NCI-H1694 treated with DMSO at 0.1 percent for 48 hours (cell line): ENCODE results near the gene TCF7.

Experiments
- DNase-seq: peaks from one replicate; lab custom pipeline; 2025; lab: John Stamatoyannopoulos, UW

Gene TCF7

GRCh38 chr5:134113902-134114875, at the start of gene TCF7:
Gene TCF7, plus strand, starts transcription at chr5:134114681. Its CDS starts 226 bp downstream, at chr5:134114907.
- DNase-seq = peak; percentile 49

DNA sequence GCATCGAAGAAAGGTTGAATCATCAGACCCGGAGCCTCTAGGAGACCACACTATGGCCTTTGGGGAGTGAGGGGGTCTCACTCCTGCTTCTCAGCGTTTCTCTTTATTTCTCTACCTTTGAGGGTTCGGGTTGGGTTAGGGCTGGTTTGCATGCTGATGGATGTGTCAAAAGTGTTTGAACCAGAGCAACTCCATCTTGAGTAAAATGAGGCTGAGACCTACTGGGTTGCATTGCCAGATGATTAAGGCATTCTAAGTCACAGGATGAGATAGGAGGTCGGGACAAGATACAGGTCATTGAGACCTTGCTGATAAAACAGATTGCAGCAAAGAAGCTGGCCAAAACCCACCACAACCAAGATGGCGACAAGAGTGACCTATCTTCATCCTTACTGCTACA, 44.9 kb upstream of the TCF7 start:
- no peak for DNase-seq

- no peak for DNase-seq
Measured at GRCh38 chr5:134070725-134071613, 43.5 kb upstream of the TCF7 start.

DNA sequence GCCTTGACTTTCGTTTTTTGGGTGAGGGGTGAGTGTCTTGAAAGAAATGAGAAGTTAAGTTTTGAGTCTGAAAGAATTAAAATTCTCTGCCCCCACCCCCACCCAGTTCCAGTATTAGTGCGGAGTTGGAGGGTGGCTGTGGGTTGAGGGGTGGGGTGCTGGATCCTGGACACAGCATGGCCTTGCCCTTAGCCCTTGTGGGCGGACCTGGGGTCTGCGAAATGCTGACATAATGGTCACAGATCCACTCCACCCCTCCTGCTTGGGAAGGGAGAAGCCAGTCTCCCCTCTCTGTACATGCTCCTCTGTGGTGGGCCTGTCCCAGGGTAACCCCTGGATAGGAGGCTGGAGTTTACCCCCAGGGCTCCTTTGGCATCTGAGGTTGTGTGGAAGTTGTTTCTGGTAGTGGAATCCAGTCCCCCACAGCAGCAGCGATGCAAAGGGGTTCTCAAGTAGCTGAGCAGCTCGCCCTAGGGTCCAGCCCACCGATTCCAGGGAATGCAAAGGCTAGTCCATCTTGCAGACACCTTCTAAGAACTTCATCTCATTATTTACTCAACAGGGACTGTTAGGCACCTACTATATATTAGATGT, 42.8 kb upstream of the TCF7 start:
- no peak for DNase-seq

DNA sequence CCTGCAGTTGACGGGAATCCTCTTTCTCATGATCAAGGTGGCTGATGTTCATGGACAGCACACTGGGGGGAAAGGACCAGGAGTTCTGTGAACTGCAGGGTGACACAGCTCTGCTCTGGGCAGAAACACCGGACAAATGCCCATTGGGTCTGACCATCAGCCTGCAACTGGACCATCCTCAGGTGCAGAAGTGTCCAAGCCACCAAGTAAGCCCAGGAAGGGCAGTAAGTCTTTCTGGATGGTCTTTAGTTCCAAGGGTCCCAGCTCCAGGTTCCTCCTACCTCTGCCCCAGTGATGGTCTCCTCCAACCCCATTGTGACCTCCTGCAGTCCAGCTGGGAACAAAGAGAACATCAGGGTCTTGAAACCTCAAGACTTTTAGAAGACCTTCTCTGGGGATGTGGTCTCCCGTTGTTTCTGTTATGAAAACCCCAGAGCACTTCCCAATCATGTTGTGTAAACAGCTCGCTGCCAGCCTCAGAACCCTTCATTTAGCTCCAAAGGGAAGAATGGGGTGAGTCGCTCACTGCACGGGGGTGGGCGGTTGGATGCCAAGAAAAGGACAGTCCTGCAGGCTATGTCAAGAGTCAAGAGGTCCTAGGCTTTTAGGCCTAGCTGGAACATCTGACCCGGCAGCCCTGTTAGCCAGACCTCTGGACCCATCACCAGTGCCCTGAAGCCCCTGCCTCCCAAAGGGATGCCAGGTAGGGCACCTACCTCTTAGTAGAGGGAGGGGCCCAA, 41.8 kb upstream of the TCF7 start:
- no peak for DNase-seq

GRCh38 chr5:134073404-134073803, 41.1 kb upstream of the TCF7 start:
- no peak for DNase-seq

- no peak for DNase-seq
Measured at GRCh38 chr5:134075102-134075501, 39.4 kb upstream of the TCF7 start.

DNA sequence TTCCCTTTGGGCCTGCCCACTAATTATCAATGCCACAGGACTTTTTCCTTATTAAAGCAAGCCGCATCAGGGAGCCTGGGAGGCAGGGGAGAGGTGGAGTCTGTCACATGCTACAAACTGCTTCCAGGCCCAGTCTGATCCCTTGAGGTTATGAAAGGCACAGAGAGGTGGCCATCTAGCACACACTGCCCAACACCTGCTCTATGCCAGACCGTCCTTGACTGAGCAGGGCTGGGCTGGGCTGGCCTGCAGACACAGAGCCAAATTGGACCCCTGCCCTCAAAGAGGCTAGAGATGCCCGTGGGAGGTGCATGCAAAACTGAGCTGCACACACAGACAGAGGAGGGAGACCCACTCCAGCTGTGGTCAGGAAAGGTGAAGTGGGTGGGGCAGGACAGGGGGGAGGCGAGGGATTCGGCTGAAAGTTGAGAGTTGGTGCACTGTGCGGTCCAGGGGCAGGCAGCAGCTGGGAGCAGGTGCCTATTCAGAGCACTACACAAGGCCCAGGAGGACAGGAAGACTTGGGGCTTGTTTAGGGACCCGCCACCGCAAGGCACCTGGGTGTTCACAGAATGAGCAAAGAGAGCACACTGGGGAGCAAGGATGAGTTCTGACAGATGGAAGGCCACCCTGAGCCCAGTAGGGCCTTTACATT, 36.4 kb upstream of the TCF7 start:
- DNase-seq = no peak

GRCh38 chr5:134079748-134080581, 34.5 kb upstream of the TCF7 start:
- no peak for DNase-seq

GRCh38 chr5:134082264-134082992, 32.1 kb upstream of the TCF7 start:
- no peak for DNase-seq

DNA sequence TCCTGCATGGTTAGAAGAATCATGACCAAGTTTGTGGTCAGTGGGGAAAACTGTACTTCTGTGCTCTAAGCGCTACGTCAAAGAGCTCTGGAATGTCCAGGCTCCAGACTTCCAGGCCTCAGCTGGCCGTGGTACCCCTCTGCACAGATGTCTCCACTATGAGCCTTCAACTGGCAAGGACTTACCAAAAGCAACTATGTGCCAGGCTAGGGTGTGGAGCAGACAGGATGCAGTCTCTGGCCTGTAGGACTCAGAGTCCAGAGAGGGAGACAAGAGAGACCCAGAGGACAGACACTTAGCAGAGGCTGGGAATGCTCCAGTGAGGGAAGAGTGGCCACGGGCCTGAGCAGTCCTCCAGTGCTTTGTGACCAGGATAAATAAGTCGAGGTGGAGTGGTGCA, 31.0 kb upstream of the TCF7 start:
- no peak for DNase-seq

DNA sequence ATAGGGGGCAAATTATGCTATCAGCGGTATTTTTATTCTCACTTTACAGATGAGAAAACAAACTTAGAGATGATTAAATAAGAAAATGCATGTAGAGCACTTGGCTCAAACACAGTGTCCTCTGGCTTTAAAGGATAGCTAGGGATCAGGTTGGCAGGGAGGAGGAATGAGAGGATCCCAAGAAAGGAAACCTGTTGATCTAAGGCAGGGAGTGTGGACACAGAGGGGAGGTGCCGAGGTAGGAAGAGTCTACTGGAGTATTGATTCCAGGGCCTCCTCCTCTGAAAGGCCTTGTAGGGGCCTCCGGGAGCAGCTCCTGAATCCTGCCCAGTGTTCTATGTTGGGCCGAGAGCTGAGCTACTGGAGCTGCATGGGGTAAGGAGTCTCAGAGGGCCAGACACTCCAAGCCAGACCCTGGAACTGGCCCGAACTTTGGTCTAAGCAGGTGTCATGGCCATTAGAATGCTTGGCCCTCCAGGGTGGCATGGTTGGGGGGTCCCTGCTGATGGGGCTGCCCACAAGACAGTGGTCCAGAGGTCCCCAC, 30.4 kb upstream of the TCF7 start:
- no peak for DNase-seq

DNA sequence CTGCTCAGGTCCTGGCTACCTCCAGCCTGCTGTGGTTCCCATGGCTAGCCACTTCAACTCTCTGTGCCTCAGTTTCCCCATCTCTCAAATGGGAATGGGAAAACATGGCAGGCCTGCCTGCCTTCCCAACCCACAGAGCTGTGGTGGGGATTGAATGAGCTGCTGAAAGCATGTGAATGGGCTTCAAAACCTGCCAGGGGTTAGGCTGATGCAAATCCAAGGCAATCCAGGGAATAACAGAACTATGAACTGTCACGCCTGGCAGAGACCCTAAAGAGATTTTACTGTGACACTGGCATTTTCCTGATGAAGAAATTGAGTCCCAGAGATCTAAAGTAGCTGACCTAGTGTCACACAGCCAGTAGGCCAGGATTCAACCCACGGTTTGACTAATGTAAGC, 29.9 kb upstream of the TCF7 start:
- no peak for DNase-seq

GRCh38 chr5:134085411-134085810, 29.1 kb upstream of the TCF7 start:
- no peak for DNase-seq

DNA sequence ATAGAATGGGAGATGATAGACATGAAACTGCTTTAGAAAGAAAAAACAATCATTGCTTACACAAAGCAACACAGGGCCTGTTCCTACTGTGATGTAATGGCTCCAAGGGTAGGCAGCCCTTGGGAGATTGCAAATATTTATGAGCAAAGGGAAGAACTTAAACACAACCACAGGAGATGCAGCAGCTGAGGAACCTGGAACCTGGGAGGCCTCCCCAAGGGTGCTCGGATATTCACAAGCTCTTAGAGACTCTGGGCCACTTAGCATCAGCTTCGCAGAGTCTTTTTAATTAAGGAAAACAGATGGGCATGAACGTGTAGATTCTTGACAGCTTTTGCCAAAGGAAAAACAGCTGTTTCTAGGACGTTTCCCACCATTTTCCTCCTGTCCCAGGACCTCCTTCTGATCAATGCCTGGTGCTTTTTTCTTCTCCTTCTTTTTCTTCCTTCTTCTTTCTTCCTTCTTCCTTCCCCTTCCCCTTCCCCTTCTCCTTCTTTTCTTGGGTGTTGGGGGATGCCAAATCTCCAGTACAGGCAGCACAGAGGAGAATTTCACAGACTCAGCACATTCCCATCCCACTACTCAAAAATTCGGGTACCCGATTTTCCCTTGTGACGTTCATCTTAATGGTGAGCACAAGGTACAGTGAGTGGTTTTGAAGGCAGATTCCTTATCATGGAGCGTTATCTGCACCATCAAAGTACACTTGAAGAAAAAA, 28.1 kb upstream of the TCF7 start:
- no peak for DNase-seq

DNA sequence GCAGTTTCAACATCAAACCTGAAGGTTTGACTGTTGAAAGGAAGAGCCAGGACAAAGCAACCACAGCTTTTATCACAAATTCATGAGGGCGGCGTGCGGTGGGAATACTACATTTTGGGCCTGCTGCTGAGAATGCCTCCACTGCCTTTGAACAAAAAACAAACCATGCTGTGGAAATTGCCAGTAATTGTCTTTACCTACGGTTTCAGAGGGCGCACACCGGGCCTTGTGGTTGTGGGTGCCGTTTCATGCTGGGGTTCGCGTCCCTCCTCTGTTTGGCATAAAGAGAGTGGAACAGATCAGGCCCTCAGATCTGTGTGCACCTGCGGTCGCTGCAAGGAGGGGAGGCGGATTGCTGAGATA, 27.6 kb upstream of the TCF7 start:
- no peak for DNase-seq

- DNase-seq = no peak
Measured at GRCh38 chr5:134088291-134088690, 26.2 kb upstream of the TCF7 start.

GRCh38 chr5:134088994-134089560, 25.4 kb upstream of the TCF7 start:
- DNase-seq = no peak
